GM10248 (cell line): ENCODE results near the gene FAM118B.

ENCODE experiments used
- CTCF ChIA-PET: fragments of 300-600 bp; sonication (Branson Sonifier 250); formaldehyde crosslinking; extraction: SDS; loops from one replicate; lab custom pipeline; 2021; ENCODE audit warnings: antibody characterized with exemption; lab: Yijun Ruan, JAX
- POLR2A ChIA-PET: fragments of 350-650 bp; sonication (Branson Sonifier 250); formaldehyde crosslinking; extraction: SDS; loops from one replicate; lab custom pipeline; 2020; ENCODE audit warnings: antibody characterized with exemption; lab: Yijun Ruan, JAX
- DNase-seq: peaks from one replicate; pipeline ENCODE4 v3.0.0; 2012; ENCODE audit errors: extremely low spot score
- TF ChIP-seq, protein P1 (sequence below): IDR thresholded peaks from 2 replicates; pipeline ENCODE4 v1.5.1; 2012; ENCODE audit warnings: mild to moderate bottlenecking, low read depth; ENCODE audit errors: extremely low read depth, missing control alignments, control extremely low read depth

The FAM118B gene

DNA sequence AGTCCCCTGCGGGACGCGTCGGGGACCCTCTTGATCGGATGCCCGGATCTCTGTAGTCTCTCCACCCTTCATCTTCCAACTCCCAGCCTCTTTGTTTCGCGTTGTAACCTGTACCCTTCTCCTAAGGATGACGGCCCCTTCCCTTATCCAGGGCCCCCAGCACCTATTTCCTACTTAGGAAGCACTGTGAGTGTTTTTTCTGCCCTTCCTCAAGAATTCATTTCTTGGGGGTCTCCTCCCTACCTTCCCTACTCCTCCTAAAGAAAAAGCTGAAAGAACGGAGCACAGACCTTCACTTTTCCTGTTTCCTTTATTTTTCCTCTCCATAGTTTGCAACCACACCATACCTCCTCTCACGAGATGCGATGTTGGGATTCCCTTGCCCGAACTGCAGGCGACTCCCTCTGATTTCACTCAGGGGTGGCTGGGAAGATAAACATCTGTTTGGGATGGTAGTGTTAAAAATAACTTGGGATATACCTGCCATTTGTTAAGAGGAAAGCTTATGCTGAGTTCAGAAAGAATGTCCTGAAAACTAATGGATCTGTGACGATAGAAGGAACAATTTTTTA lies 593 bp downstream of the FAM118B start:
- no peak for DNase-seq
- ChIA-PET POLR2A (interaction anchor here (0.6 to 1.2 kb wide), 2 partner anchors 26 to 319 kb away, joined by 3 read pairs; no protein-coding TSS in a partner anchor), CTCF (interaction anchor here (0.9 to 1.4 kb wide), 4 partner anchors 9 to 24 kb away, joined by 3 to 4 read pairs (median 3); no protein-coding TSS in a partner anchor)
- TF ChIP-seq, protein P1, sequence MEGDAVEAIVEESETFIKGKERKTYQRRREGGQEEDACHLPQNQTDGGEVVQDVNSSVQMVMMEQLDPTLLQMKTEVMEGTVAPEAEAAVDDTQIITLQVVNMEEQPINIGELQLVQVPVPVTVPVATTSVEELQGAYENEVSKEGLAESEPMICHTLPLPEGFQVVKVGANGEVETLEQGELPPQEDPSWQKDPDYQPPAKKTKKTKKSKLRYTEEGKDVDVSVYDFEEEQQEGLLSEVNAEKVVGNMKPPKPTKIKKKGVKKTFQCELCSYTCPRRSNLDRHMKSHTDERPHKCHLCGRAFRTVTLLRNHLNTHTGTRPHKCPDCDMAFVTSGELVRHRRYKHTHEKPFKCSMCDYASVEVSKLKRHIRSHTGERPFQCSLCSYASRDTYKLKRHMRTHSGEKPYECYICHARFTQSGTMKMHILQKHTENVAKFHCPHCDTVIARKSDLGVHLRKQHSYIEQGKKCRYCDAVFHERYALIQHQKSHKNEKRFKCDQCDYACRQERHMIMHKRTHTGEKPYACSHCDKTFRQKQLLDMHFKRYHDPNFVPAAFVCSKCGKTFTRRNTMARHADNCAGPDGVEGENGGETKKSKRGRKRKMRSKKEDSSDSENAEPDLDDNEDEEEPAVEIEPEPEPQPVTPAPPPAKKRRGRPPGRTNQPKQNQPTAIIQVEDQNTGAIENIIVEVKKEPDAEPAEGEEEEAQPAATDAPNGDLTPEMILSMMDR: no peak

DNA sequence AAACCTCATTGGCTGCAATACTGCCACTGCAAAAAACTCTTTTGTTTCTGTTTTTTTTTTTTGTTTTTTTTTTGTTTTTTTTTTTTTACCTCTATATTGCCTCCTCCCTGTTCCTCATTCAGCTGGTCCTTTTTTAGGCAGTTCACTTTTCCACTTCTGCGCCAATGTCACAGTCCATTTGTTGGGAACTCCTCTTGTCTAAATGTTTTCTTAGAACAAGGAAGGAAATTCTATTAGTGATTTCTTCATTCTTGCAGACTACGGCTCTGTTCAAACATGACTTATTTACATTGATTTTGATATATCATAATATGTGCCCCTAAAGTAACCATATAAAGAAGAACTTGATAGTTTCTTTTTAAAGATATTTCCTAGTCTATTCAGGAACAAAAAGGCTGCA lies 2.9 kb downstream of the FAM118B start:
- TF ChIP-seq, protein P1: no peak
- ChIA-PET CTCF (interaction anchor here (1.2 kb wide), 1 partner anchor 21 kb away, joined by 3 read pairs; no protein-coding TSS in a partner anchor), POLR2A (no interaction called here)
- no peak for DNase-seq

DNA sequence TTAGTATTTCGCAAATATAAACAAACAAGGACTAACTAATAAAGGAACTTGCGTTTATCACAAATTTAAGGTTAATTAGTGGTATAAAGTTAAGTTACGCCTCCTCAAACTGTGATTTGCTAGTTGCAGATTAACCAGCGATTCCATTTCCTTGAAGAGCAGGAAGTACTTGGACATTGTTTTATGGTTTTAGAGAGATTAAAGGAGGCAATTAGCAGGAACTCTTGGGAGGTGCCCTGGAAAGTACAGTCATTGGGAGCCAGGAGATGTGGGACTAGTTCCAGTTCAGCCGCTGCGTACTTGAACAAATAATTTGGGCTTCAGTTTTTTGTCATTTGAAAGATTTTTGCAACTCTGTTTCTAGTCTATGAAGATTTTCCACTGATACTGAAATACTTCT lies 3.3 kb downstream of the FAM118B start:
- CTCF ChIA-PET: no interaction called here
- TF ChIP-seq, protein P1: no peak
- DNase-seq: no peak
- POLR2A ChIA-PET: no interaction called here

DNA sequence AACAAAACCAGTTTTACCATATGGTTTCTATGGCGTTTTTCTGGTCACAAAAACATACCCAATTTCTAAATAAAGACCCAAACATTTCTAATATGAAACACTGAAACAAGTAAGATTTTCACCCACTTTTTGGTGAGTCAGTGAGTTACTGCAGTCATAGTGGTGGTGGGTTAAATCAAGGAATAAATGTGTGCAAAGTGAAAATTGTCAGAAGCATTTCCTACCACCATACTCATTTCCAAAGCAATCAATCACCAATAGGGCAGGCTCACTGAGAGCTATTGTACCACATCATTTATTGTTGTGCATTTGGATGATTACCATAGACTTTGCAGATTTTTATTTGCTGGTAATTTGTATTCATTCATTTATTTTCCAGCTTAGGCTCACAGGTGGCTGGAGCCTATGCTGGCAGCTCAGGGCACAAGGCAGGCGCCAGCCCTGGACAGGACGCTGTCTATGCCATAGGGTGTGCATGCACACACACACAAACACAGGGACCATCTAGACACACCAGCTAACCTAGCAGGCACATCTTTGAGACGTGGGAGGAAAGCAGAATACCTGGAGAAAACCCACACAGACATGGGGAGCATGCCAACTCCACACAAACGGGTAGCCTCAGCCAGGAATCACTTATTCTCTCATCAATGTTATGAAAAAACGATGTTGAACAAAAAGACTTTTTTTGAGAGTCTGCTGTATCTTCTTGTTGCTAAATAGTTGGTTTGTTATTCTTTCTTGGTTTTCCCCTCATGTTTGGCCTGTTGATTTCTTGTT lies 5.1 kb downstream of the FAM118B start:
- TF ChIP-seq, protein P1: no peak
- CTCF ChIA-PET: interaction anchor here (0.9 to 1.3 kb wide), 2 partner anchors 19 to 45 kb away, joined by 3 read pairs; no protein-coding TSS in a partner anchor
- POLR2A ChIA-PET: no interaction called here
- DNase-seq: no peak

DNA sequence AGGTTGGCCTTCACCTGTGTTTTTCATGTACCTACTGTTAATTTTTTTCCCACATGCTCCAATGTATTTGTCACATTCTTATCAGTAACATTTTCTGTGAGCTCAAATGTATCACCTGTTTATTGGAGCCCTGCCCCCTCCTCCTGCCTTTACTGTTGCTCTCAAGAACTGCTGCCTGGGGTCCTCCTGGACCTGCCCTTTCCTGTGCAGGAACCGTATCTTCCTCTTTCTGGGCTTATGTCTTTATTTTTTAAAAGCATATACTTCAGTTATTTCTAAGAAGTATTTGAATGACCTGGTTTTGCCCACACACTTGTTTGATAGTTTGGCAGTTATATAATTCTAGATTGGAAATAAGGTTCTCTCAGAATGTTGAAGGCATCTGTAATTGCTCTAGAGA lies 5.9 kb downstream of the FAM118B start:
- POLR2A ChIA-PET: no interaction called here
- DNase-seq: no peak
- CTCF ChIA-PET: interaction anchor here (0.9 to 1.3 kb wide), 2 partner anchors 19 to 44 kb away, joined by 3 read pairs; no protein-coding TSS in a partner anchor
- TF ChIP-seq, protein P1: no peak

DNA sequence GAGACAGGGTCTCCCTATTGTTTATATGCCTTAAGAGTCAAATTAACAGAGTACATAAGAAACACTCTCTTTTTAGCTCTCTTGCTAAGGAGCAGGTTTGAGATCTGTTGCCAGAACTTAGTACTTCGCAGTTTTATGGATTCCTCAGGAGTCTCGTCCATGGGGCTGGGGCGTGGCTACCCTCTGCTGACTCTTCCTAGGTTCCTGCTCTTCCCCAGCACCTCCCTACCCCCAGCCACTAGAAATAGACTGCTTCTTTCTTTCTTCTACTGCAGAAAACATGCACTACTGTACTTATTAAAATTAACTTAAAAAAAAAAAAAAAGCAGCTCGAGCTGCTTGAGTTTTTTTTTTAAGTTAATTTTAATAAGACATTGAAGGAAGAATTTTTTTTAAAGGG lies 8.0 kb downstream of the FAM118B start:
- ChIA-PET POLR2A (no interaction called here), CTCF (interaction anchor here (0.7 to 1.2 kb wide), 2 partner anchors 27 to 43 kb away, joined by 3 read pairs; no protein-coding TSS in a partner anchor)
- TF ChIP-seq, protein P1: no peak
- DNase-seq: no peak
